Inferior parietal cortex (tissue), 1 donor: ENCODE data around the gene MXD1.
"Not testable (repeated sequence)": the region's sequence is repeated elsewhere in the genome, so short reads cannot be mapped to it uniquely, and the experiment has no call there.

Experiments used
- DNase-seq: peaks from one replicate; pipeline ENCODE4 v3.0.0-alpha.2; 2016; ENCODE audit errors: extremely low spot score

The MXD1 gene, protein sequence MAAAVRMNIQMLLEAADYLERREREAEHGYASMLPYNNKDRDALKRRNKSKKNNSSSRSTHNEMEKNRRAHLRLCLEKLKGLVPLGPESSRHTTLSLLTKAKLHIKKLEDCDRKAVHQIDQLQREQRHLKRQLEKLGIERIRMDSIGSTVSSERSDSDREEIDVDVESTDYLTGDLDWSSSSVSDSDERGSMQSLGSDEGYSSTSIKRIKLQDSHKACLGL

DNA sequence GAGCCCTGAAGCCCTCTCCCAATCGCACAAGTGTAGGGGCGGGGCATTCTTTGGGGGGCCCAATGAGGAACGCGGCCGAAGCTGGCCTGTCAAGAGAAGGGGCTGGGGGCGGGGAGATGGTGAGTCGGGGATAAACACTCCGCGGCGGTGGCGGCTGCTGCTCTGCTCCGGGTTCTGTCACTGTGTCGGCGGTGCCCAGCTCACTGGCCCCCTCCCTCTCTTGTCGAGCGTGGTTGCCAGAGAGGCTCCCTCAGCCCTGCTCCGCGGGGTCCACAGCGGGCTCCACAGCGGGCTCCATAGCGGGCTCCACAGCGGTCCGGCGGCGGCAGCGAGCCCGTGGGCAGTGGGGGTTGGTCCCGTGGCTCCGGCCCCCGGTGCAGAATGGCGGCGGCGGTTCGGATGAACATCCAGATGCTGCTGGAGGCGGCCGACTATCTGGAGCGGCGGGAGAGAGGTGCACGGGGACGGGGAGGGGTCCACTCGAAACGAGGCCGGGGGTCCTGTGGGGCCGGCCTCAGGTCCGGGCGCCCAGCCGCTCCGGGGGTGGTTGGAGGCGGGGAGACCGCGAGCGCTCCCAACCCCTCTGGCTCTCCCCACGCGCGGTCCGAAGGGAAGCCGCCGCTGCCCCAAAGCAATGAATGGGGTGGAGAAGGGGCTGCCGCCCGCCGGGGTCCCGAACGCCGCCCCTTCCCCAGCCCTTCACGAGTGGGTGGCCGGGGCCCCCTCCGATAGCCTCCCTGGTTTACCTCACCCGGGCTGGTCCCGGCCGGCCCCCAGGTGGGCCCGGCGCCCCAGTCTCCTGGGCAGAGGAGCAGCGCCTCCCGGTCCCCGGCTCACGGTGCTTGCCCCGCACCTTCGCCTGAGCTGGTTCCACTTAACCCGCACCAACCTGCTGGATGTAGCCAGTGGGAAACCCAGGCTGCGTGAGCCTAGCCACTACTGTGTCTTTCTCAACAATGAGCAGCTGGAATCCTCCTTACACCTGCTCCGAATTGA is at the start of gene MXD1:
MXD1 (plus strand) TSS at position 160 of the 996 bp plus-strand sequence; CDS start at position 382, 222 bp downstream.
- no peak for DNase-seq

DNA sequence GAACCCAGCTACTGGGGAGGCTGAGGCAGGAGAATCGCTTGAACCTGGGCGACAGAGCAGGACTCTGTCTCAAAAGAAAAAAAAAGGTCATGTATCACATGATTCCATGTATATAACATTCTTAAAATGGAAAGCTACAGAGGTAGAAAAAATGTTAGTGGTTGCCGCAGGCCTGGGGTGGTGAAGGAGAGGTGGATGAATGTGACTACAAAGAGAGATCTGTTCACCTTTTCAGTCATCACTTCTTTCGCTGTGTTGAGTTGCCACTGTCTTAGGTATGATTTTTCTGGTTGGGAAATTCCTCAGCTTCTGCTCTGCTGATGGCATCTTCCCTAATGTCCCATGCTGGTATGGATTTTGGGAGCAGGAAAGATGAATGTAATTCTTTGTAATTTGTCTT is 26.5 kb upstream of the MXD1 start:
- DNase-seq: no peak

DNA sequence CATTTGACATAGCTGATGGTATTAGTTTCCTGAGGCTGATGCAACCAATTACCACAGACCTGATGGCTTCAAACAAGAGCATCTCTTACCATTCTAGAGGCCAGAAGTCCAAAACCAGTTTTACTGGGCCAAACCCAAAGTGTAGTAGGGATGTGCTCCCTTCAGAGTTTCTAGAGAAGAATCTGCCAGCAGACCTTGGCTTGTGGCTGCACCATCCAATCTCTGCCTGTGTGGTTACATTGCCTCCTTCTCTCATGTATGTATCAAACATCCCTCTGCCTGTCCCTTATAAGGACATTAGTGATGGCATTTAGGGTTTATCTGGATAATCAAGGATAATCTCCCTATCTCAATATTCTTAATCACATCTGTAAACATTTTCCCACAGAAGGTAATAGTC is 25.6 kb upstream of the MXD1 start:
- DNase-seq: no peak

DNA sequence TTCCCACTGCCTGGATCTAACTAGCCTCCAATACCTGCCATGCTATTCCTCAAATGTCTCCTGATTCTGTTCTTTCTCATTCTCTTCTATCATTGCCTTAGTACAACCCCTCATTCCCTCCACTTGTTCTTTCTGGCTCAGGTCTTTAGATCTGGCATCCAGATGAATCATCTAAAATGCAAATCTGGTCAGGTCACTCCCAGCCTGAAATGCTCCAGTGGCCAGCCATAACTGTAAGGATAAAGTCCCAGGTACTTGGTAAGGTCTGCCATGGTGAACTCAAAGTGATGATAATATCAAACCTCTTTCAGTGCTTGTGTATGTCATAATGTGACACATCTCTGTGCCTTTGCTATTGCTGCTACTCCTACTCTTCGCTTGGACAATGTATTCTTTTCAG is 24.0 kb upstream of the MXD1 start:
- DNase-seq: no peak

DNA sequence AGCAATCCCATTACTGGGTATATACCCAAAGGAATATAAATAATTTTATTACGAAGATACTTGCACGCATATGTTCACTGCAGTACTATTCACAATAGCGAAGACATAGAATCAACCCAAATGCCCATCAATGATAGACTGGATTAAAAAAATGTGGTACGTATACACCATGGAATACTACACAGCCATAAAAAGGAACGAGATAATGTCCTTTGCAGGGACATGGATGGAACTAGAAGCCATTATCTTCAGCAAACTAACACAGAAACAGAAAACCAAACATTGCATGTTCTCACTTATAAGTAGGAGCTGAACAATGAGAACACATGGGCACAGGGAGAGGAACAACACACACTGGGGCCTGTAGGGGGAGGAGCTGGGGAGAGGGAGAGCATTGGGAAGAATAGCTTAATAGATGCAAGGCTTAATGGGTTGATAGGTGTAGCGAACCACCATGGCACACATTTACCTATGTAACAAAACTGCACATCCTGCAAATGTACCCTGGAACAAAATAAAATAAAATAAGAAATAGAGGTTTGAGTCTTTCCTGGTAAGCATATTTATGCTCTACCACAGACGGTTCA is 22.0 kb upstream of the MXD1 start:
- DNase-seq: not testable (repeated sequence)

DNA sequence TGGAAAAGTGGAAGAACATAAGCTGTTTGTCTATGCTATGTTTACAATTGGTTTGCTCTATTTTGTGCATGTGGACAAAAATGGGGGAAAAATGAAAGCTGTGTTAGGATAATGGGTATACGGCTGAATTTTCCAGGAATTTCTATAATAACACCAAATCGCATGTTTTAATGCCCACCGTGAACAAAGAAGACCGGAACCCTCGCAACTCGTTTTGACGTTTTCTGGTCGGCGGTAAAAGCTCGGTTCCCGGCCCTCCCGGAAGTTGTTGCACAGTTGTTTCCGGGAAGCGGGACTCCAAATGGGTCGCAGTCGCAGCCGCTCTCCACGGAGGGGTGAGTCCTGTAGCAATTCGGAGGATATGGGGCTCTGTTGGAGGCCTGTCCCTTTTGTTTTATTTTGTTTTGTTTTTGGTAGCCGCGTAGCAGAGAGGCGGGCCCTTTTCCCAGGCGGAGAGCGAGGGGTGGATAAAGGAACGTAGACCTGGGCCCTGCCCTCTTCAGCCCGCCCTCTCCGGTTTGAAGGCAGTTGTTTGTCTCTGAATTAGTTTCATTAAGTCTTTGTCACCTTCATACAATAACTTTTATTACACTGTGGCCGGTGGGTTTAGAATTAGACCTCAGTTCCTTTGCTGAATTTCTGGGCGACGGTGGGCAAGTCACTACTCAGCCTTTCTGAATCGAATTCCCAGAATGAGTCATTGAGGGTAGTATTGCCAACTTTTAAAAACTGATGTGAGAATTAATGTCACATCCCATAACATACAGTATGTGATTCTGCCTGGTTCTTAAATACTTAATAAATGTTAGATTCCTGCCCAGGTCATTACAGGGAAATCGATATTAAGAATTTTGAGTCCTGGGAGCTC is 21.0 kb upstream of the MXD1 start, which contains the start of gene SNRNP27:
SNRNP27 (plus strand) TSS at position 273 of the 868 bp plus-strand sequence; CDS start at position 302, 29 bp downstream.
- DNase-seq: peak; percentile 93

DNA sequence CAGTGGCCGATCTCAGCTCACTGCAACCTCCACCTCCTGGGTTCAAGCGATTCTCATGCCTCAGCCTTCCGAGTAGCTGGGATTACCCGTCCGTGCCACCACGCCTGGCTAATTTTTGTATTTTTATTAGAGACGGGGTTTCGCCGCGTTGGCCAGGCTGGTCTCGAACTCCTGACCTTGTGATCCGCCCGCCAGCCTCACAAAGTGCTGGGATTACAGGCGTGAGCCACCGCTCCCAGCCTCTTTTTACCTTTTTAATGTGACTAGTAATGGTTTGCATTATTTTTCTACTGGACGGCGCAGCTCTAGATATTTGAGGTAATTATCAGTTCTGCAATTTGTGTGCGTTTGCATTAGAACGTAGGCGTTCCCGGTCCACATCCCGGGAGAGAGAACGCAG is 20.2 kb upstream of the MXD1 start:
- not testable (repeated sequence) for DNase-seq

DNA sequence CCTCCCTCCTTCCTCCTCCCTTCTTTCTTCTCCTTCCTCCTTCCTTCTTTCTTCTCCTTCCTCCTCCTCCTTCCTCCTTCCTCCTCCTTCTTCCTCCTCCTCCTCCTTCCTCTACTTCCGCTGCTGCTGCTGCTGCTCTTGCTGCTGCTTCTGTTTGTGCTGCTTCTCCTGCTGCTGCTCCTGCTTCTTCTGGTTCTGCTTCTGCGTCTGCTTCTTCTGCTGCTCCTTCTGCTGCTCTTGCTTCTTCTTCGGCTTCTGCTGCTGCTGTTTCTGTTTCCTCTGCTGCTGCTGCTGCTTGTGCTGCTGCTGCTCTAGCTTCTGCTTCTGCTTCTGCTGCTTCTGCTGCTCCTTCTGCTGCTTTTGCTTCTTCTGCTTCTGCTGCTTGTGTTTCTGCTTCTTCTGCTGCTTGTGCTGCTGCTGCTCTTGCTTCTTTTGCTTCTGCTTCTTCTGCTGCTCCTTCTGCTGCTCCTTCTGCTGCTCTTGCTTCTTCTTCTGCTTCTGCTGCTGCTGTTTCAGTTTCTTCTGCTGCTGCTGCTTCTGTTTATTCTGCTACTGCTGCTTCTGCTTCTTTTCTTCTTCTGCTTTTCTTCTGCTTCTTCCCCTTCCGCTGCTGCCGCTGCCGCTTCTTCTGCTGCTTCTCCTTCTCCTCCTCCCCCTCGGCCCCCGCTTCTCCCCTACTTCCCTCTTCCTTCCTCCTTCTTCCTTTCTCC is 12.5 kb upstream of the MXD1 start:
- DNase-seq: no peak

DNA sequence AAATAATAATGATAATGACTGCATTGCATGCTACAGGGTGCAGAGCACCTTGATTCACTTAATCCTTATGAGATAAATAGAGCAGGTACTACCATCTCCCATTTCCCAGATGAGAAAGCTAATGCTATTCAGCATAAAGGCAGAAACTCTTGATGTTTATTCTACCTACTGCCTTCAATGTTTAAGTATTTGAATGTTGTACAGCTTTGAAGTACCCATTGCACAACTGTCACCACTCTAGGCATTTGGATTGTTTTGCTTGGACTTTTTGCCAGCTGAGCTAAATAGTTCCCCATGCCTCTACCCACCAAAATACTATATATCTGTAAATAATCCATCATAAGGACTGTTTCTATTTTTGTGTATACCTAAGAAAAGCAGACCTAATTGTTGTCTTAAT is 7.7 kb upstream of the MXD1 start:
- DNase-seq: no peak

DNA sequence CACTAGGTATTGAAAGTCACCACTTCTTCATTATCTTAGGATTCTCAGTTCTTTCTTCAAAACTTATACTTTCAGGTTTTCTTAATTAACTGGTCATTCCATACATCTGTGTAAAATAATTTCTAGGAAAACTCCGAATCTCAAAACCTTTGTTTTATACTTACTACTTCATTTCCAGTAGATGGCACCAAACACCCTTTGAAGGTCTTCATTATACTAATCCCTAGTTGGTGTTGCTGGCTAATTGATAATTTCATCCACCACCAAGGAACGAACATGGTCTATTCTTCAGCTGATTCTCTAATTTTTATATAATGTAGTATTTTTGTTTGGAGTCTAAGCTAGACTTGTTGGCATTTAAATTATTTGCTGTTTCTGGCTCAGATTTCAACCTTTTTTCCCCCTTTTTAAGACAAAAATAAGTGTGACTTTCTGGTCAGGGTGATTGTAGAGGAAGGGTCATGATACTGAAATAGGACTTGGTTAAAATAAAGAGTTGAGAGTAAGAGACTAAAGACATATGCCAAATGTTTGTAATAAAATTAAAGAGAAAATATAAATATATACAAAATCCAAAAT is 2.8 kb upstream of the MXD1 start:
- DNase-seq: peak; percentile 82

DNA sequence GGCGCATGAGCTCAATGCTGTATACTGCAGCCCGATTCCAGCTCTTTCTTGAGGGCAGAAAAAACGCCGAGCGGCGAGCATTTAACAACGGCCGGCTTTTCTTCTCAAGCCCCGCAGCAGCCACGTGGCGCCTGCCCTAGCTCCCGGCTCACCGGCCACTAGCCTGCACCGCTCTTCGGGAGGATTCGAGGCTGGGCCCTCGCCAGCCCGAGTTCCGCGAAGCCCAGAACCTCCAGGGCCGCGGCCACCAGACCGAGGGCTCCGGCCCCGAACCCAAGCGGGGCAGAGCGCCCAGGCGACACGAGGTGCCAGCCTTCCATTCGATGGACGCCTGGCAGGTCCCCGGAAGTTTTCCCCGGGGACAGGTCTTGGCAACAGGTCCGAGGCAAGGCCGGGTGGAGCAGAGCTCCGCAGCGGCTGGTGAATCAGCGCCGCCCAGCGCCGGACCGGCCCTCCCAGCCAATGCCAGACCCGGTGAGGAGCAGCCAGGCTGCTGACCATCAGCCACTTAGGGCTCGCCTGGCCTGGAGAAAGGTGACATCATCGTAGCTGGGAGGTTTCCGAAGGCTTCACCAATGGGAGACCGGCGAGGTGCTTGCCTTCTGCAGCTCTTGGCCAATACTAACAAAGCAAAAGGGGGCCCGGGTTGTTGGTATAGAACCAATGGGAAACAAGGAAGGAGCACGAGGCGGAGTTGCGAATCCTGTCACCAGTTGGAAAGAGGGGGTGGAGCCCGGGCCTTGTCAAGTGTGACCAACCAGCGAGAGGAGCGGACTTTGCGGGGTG is 552 bp upstream of the MXD1 start:
- peak; percentile 99 for DNase-seq

DNA sequence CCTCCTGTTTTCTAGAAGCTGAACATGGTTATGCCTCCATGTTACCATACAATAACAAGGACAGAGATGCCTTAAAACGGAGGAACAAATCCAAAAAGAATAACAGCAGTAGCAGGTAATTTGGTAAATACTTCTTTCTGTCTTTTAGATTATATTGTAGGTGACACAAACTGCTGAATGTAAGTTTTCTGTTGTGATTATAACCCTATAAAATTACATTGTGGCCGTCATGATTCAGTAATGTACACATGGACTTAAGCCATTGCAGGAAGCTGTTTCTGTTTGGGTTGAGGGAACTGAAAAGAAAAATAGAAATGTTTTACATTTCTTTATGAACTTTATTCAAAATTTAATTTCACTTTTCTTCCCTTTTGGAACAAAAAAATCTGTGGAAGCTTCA is 1.2 kb downstream of the MXD1 start:
- DNase-seq: no peak

DNA sequence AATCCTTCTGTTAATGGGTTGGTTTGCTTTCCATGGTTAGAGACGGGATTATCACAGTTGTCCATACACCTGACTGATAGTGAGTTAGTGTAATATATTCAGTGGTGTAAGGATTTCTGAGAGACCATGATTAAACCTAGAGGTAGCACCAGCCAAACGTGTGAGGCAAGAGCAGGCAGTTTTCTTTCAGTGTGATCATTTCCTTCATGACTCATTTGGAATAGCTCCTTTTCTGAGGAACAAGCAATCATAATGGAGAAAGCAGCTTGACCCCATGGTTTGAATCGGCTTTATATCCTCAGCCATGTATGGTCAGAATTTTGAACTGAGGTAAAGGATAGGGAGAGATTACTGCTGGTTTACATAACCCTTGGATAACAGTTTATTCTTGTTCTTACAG is 2.9 kb downstream of the MXD1 start:
- DNase-seq: no peak

DNA sequence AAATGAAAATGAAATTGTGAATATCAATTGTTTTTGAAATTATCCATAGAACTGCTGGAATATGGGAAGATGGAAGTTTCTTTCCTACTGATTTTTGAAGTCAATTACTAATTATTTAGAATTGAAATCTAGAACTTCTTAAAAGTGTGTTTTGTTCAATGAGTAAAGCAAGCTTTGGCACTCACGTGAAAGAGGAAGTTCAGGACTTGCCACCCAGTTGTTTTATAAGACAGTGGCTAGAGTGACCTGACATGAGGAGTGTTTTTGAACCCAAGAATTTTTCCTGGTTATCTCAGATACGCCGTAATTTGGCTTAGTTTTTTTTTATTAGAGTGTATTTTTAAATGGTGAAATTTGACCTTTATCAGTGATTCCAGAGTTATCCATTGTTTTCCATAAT is 3.5 kb downstream of the MXD1 start:
- no peak for DNase-seq

DNA sequence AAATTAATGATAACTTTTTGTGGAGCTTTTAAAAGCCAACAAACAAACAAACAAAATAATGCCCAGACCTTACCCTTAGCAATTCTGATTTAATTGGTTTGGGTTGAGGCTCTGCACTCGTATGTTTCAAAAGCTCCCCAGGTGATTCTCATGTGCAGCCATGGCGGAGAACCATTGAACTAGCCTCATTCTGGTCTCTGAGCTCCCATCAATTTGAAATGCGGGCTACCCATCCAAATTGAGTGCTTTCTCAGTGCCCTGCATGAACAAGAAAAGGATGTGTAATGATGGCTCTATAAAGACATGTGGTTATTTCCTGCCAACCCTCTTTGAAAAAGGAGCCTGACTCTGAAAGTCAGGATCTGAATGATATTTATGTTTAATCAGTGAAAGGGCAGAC is 8.2 kb downstream of the MXD1 start:
- no peak for DNase-seq

DNA sequence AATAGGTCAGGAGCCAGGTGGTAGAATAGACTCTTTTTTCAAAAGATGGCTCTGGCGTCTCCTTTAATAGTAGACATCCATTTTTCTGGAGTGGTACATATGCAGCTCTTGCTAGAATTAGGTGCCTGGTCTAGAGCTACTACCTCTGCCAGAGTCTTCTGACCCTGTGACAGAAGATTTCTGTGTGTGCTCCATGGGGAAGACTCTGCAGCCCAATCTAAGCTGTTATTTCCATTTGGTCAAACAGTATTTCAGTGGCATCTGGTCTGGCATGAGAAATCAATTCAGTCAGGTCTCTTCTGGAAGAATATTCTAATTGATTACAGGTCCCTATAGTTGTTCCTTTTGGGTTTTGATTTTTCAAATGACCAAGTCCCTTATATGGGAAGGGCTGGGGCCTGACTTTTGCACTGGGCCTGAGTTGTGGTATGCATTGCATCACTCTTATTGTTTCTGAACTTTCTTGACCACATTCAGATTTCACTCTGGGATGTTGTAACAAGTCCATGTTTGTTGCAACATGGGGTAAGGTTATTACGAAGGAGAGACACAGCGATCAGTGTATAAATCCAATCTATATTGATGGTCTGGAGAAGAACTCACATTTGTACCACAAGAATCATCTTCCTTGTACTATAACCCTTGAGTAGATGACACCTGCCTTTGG is 12.1 kb downstream of the MXD1 start:
- no peak for DNase-seq

DNA sequence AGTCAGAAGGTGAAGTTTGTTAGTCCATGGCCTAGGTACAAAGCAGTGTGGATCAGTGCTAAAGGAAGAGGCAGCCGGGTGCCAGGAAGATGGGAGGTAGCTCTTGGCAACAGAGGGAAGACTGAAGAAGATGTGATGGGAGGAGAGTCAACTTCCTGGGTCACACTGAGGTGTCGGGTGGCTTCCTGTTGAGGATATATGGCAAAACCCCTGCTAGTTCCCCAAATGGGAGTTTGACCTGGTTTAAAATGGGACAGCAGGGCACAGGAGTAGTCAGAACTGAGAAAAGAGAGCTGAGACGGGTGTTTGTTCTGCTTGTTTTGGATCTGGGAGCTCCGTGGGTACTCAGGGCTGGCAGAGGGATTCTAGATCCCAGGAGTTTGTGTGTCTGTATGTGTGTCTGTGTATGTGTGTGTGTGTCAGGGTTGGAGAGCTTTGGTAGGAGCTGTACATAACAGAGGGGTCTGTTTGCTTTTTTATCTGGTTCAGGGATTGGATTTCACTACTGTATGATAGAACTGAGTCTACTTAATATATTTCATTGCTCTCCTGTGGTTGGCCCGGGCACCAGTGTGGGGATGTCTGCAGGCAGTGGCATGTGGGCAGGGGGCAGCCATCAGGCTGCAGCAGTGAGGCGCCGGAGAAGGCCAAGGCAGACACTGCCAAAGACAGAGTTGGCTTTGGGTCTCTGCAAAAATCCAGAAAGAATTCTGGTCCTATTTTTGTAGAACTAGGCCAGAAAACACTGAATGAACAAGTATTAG is 17.1 kb downstream of the MXD1 start:
- DNase-seq: no peak

DNA sequence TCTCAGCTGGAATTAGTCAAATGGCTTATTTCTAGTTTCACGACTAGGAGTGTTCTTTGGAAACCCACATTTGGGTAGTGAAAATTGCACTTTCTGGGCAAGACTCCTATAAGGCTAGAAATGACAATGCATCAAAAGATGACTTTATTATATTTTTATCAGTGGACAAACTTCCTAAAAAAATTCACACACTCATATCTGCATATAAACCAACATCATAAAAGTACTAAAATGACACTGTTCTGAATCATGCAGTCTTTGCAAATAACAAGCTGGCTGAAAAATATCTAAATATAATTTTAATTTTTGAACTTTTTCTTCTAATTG is 17.6 kb downstream of the MXD1 start:
- no peak for DNase-seq
